Measurements from ENCODE around the gene RPS19.
"Not testable (repeated sequence)": the region's sequence is repeated elsewhere in the genome, so short reads cannot be mapped to it uniquely, and the experiment has no call there.

Gene RPS19

GRCh38 chr19:41902594-41902993, 42.5 kb downstream of the RPS19 start:
- DNase-seq: no peak

DNA sequence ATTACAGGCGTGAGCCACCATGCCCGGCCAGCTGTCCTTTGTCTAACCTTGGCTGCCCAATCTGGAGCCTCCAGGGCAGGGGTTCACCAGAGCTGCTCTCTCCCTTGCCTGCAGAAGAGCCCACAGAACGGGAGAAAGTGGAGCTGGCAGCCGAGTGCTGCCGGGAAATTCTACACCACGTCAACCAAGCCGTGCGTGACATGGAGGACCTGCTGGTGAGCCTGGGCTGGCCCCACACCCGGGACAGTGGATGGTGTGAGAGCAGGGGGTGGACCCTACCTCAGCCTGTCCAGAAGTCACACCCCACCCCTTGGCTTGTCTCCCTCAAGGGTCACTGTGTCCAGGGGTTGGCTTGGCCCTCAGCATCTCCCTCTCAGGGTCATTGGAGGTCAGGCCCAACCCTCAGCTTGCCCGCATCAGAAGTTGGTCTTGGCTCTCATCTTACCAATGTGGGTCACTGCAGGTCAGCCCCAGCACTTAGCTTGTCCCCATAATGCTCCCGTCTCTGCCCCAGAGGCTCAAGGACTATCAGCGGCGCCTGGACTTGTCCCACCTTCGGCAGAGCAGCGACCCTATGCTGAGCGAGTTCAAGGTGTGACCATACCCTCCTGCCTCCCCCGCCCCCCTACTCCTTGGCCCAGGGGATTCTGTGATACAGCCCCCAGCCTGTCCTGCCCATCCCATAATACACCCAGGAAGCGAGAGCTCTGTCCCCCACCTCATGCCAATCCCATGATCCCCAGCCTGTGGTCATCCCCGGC, 43.3 kb downstream of the RPS19 start:
- no peak for DNase-seq

GRCh38 chr19:41904118-41904870, 44.2 kb downstream of the RPS19 start:
- no peak for DNase-seq

GRCh38 chr19:41905273-41906002, 45.4 kb downstream of the RPS19 start:
- no peak for DNase-seq

- no peak for DNase-seq
Measured at GRCh38 chr19:41906271-41906670, 46.2 kb downstream of the RPS19 start.

DNA sequence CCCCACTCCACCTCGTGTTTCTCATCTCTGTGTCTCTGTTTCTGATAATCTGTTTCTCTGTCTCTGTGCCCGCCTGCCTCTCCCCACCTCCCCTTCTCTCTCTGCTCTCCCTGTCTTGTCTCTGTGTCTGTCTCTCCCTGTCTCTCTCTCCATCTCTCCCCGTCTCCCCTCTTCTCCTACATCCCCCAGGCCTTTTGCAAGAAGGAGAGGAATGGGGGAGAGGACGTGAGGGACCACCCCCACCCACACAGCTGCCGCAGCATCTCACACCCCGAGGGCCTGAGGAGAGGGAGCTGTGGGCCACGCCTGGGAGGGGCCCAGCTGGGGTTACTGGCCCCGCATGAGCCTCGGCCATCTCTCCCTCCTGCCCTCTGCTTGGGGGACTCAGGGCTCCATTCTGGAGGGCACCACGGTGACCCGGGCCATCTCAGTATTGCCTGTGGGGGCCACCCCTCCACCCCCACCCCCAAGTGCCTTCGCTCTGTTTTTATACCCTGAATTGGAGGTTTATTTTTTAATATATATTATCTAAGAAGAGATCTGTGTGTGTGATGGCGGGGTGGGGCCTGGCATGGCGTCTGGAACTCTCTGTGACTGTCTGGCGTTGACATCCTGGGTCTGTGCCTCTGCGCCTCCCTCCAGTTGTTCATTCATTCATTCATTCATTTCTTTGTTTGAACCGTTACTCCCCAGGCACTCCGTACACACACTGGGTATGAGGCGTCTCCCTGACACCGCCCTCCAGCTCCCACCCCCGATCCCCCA, 47.0 kb downstream of the RPS19 start:
- DNase-seq: no peak

DNA sequence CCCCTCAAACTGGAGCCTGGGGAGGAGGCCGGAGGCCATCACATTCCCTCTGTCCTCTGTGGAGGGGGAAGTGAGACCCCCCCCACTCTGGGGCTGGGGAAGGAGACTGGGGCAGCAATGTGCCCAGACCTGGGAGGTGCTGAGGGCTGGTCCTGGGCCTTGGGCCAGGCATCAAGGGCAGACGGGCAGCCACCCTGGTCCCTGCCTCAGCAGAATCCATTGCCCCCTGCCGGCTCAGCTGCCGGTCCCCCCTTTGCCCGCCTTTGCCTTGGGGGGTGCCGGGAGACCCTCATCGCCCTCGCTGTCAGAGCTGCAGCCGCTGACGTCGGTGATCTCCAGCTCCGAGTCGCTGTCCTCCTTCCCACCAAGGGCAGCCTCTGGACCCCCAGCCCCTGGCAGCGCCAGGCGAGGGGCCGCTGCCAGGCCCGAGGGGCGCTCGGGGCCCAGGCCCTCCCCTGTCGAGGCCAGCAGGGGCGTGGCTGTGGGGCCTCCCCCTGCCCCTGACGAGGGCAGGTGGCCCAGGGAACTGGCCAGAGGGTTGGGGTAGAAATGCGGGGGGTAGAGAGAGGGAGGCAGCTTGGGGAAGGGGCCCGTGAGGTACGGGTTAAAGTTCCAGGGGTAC, 48.0 kb downstream of the RPS19 start:
- DNase-seq: no peak

GRCh38 chr19:41908724-41909464, 48.8 kb downstream of the RPS19 start:
- no peak for DNase-seq

DNA sequence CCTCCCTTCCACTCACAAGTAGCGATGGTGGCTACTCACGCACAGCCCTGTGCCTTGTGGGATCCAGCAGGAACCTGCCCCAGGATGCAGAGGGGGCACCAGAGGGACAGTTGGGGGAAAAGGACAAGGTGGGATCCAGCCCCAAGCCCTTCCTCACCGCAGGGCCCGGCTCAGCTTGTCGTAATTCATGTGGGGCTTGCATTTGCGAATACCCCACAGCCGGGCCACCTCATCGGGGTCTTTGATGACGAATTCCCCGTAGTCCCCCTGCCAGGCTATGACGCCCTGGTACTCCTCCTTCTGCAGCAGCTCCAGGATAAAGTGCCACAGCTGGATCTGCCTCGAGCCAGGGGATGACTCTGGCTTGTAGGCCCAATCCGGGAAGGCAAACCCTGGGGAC, 49.7 kb downstream of the RPS19 start:
- DNase-seq: no peak

GRCh38 chr19:41910240-41910991, 50.4 kb downstream of the RPS19 start:
- no peak for DNase-seq

DNA sequence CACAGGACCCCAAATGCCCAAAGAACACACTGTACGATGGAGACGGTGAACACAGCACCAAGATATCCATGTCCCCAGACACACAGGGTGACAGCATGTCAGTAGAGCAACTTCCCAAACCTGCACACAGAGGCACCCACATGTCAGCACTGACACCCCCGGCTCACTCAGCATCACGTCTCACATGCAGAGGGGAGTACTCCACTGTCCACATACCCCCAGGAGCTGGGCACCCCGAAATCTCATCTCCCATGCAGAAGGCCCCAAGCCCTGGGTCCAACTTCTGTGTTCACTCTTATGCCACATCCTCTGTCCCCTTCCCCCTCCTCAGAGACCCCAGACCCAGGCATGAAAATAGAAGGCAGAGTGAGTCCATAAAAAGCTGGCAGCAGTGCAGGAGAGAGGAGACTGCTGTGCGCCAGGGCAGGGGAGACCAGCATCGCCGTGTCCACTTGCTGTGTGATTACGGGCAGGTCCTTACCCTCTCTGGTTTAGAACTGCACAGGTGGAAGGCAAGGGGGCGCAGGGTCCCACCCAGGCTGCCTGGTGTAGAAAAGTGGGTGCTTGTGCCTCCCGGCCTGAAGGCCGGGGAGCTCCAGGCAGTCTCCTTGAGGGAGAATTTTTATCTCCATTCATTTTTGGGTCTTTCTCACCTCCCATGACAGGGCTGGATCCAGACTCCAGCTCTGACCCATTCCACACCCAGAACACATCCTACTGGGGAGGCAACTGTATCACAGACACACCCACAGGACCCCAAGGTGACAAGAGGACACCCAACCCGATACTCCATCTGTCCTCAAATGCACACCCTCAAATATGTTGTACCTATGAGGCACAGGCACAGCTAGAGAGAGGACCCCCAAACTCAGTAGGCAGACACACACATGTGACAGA, 51.2 kb downstream of the RPS19 start:
- no peak for DNase-seq

DNA sequence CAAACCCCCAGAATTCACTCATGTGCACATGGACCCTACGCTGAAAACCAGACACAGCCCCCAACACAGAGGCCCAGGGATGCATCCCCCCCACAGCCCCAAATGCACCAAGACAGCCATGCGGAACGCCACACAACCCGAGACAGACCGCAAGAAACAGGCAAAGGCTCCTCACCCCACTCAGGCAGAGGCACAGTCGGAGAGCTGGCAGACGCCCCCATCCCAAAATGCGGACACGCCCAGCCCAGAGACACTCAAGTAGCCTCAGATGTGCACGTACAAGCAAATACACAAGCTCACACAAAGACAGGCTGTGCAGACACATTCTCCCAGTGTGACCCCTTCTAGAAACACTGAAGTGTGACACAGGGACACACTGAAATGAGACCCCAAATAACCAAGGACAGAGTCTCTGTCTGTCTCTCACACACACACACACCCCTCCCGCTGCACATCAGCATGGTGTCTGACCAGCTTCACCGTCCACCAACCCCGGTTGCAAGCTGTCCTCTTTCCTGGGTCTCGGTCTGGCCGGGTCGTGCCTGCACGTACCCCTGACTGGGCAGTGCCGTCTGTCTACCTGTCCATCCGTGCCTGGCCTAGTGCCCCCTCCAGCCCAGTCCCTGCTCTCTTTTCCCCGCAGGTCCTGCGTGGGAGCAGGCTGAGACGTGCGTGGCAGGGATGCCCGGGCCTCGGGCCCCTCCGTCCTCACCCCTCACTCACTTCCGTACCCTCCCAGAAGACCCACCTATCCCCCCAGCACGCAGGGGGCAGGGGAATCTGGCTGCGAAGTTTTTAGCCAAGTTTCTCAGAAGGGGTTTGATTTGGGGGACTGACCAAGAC, 52.1 kb downstream of the RPS19 start:
- no peak for DNase-seq

DNA sequence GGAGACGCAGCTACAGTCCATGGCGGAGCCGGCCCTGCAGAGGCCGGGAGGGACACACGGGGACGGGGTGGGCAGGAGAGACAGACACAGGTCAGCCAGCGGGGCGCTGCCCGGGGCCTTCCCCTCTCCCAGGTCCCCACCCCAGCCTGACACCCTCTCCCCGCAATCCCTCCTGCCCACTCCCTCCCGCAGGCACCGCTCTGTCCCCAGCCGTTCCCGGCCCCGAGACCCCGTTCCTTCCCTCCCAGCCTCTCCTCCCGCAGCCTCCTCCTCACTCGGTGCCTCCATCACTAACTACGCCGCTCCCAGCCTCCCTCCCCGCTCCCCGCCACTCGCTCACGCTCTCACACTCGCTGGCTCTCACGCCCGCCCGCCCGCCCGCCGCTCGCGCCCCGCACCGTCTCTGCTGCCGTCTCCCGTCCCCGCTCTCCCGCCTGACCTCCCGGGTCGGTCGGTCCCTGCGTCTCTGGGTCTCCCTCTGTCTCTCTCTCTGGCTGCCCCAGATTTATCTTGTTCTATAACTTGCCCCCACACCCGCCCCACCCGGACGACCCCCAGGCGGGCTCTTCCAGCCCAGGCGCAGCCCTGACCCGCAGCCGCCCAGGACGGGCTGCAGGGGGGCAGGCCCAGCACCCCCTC, 53.0 kb downstream of the RPS19 start:
- peak; percentile 29 for DNase-seq

GRCh38 chr19:41913538-41914423, 53.7 kb downstream of the RPS19 start:
- no peak for DNase-seq

- DNase-seq: not testable (repeated sequence)
Measured at GRCh38 chr19:41914424-41914834, 54.4 kb downstream of the RPS19 start.

- no peak for DNase-seq
Measured at GRCh38 chr19:41915021-41915775, 55.1 kb downstream of the RPS19 start.

All from T-helper 9 cell (primary cell).